ENCODE measurements around the gene MS4A14. TPM values are rescaled to one million over a fixed set of nuclear protein-coding genes. Genes with fewer than 3 reads are reported as not detected.

Gene MS4A14, protein sequence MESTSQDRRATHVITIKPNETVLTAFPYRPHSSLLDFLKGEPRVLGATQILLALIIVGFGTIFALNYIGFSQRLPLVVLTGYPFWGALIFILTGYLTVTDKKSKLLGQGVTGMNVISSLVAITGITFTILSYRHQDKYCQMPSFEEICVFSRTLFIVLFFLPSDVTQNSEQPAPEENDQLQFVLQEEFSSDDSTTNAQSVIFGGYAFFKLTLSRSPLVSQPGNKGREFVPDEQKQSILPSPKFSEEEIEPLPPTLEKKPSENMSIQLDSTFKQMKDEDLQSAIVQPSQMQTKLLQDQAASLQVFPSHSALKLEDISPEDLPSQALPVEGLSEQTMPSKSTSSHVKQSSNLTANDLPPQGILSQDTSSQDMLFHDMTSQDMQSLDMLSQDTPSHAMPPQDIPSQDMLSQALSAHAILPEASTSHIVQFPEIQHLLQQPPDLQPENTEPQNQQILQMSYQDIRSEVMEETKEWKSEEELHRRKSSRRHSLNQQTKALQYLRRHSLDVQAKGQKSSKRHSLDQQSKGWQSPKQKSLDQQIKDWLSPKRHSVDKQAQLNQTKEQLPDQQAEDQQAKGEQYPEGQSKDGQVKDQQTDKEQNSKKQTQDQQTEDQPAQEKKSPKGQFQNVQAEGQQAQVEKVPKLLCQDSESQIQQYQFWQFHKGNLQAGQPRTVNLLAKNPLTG
- not detected for total RNA-seq (ENCODE audit: unreplicated experiment)
- long read RNA-seq: 0 reads

DNA sequence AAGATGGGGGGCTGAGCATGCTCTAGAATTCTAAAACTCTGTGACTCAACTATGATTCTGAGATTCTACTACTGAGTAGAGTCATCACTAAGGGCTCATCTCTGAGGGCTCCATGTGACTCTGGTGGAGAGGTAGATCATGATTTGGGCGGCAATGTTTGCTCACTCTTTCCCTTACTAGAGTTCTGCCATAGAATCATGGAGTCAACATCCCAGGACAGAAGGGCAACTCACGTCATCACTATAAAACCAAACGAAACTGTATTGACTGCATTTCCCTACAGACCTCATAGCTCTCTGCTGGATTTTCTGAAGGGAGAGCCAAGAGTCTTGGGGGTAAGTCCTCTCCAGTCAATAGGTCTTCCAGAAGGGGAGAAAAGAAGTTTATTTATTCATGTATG lies at the start of gene MS4A14:
Gene MS4A14 (plus strand): TSS at position 78 of the 400 bp plus-strand sequence. CDS start 120 bp downstream, at position 198.
- Mint-ChIP-seq H3K4me1 (ENCODE audit: unreplicated experiment) (no peaks in the 10 kb centered on the region), H3K36me3 (ENCODE audit: low read depth, unreplicated experiment) (no peaks in the 10 kb centered on the region), H3K27ac (ENCODE audit: unreplicated experiment) (no peak within 1 kb of the TSS), H3K27me3 (ENCODE audit: unreplicated experiment) (no peaks in the 10 kb centered on the region), H3K4me3 (ENCODE audit: unreplicated experiment) (no peak within 1 kb of the TSS), H3K9me3 (ENCODE audit: unreplicated experiment) (no peaks in the 10 kb centered on the region)
- TF ChIP-seq, protein P1, sequence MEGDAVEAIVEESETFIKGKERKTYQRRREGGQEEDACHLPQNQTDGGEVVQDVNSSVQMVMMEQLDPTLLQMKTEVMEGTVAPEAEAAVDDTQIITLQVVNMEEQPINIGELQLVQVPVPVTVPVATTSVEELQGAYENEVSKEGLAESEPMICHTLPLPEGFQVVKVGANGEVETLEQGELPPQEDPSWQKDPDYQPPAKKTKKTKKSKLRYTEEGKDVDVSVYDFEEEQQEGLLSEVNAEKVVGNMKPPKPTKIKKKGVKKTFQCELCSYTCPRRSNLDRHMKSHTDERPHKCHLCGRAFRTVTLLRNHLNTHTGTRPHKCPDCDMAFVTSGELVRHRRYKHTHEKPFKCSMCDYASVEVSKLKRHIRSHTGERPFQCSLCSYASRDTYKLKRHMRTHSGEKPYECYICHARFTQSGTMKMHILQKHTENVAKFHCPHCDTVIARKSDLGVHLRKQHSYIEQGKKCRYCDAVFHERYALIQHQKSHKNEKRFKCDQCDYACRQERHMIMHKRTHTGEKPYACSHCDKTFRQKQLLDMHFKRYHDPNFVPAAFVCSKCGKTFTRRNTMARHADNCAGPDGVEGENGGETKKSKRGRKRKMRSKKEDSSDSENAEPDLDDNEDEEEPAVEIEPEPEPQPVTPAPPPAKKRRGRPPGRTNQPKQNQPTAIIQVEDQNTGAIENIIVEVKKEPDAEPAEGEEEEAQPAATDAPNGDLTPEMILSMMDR (IDR thresholded peaks at IDR 0.05; ENCODE audit: unreplicated experiment): no peak
- DNase-seq (ENCODE audit: low spot score): no peak

DNA sequence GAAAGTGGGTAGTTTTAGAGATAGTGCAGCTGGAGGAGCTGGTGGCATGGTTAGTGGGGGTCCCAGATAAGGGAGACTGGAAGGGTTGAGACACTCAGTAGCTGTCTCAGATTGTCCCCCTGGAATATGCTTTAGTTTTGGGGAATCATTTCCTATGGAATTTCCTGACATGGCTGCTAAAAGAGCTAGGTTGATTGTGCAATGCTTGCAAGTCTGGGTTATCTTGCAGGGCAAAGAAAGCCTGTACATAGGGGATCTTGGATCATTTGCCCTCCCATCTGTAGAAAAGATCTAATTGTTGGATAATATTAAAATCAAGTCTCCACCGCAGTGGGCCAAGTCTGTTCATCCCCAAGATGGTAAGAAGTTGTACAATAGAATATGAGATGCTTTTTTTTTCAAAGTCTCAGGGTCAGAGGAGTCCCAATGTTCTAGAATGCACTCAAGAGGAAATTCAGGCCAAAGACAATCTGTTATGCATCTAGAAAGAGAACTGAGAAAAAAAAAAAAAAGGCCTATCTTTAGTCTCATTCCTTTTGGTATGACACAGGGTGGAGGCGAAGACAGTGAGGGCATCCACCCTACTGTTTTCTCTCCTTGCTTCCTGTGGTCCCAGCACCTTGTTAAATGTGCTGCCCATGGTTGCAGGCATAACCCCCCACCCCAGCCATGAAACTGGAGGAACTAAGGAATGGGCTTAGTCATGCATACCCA lies 49.0 kb upstream of the MS4A14 start:
- no peak overlapping the region for H3K27ac Mint-ChIP-seq (ENCODE audit: unreplicated experiment)
- peaks cover 9% of the 10 kb centered on the region for H3K4me1 Mint-ChIP-seq (ENCODE audit: unreplicated experiment)
- H3K36me3 Mint-ChIP-seq (ENCODE audit: low read depth, unreplicated experiment): no peaks in the 10 kb centered on the region
- TF ChIP-seq, protein P1 (IDR thresholded peaks at IDR 0.05; ENCODE audit: unreplicated experiment): no peak
- H3K4me3 Mint-ChIP-seq (ENCODE audit: unreplicated experiment): no peak overlapping the region
- H3K9me3 Mint-ChIP-seq (ENCODE audit: unreplicated experiment): no peaks in the 10 kb centered on the region
- H3K27me3 Mint-ChIP-seq (ENCODE audit: unreplicated experiment): no peaks in the 10 kb centered on the region
- DNase-seq (ENCODE audit: low spot score): no peak

DNA sequence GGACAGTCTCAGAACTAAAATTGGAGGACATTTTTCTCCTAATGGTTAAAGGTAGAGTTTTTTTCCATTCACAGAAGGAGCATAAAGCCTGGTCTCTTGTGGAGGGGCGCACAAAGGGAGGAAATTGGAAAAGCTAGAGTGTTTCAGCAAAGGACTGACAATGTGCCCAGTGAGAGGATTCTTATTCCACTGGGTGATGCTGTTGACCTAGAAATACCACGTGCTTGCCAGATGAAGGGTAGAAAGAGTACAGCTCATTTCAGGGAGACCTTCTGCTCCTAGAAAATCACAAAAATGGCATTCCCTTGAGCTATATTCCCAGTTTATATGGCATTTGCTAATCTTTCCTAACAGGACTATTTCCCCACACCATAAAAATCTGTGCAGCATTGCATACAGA lies 48.1 kb upstream of the MS4A14 start:
- no peak overlapping the region for H3K4me3 Mint-ChIP-seq (ENCODE audit: unreplicated experiment)
- no peak overlapping the region for H3K27ac Mint-ChIP-seq (ENCODE audit: unreplicated experiment)
- TF ChIP-seq, protein P1 (IDR thresholded peaks at IDR 0.05; ENCODE audit: unreplicated experiment): no peak
- no peaks in the 10 kb centered on the region for H3K9me3 Mint-ChIP-seq (ENCODE audit: unreplicated experiment)
- H3K4me1 Mint-ChIP-seq (ENCODE audit: unreplicated experiment): peaks cover 9% of the 10 kb centered on the region
- H3K36me3 Mint-ChIP-seq (ENCODE audit: low read depth, unreplicated experiment): no peaks in the 10 kb centered on the region
- no peaks in the 10 kb centered on the region for H3K27me3 Mint-ChIP-seq (ENCODE audit: unreplicated experiment)
- no peak for DNase-seq (ENCODE audit: low spot score)

DNA sequence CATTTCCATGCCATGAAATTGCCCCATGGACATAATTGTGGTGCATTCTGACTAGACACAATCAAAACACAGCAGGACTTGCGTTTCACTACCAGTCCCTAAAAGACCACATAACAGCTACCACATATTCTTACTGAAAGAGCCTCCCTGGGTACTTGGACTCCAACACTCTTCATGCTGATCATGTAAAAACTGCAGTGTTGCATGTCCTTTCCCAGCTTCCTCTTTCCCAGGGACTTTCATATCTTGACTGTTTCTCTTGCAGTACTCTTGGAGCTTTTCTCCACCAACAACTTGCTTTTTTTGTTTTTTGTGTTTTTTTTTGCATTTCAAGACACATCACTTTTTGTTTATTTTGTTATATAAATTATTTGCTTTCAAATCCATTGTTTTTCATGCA lies 46.3 kb upstream of the MS4A14 start:
- H3K4me3 Mint-ChIP-seq (ENCODE audit: unreplicated experiment): no peak overlapping the region
- no peak overlapping the region for H3K27ac Mint-ChIP-seq (ENCODE audit: unreplicated experiment)
- peaks cover 9% of the 10 kb centered on the region for H3K4me1 Mint-ChIP-seq (ENCODE audit: unreplicated experiment)
- no peak for DNase-seq (ENCODE audit: low spot score)
- TF ChIP-seq, protein P1 (IDR thresholded peaks at IDR 0.05; ENCODE audit: unreplicated experiment): no peak
- H3K27me3 Mint-ChIP-seq (ENCODE audit: unreplicated experiment): no peaks in the 10 kb centered on the region
- H3K36me3 Mint-ChIP-seq (ENCODE audit: low read depth, unreplicated experiment): no peaks in the 10 kb centered on the region
- no peaks in the 10 kb centered on the region for H3K9me3 Mint-ChIP-seq (ENCODE audit: unreplicated experiment)
